PFSK-1 (cell line): ENCODE measurements around the gene NFE2.

ENCODE experiments used
- FOXP2 ChIP-seq: optimal IDR thresholded peaks from 2 replicates; pipeline ENCODE3; 2011; ENCODE audit warnings: borderline replicate concordance, control low read depth, inconsistent platforms; ENCODE audit not compliant: insufficient read depth; ENCODE audit errors: extremely low read length, extremely low read depth
- POLR2AphosphoS5 ChIP-seq: IDR thresholded peaks from 2 replicates; pipeline ENCODE4 v1.6.1; 2012; ENCODE audit warnings: low read depth, mild to moderate bottlenecking, control low read depth, low read length, moderate library complexity
- SIN3A ChIP-seq: IDR thresholded peaks from 2 replicates; pipeline ENCODE4 v1.6.1; 2012; ENCODE audit warnings: mild to moderate bottlenecking, low read length, moderate library complexity, borderline replicate concordance; ENCODE audit not compliant: insufficient read depth
- TAF1 ChIP-seq: IDR thresholded peaks from 2 replicates; pipeline ENCODE4 v1.6.1; 2012; ENCODE audit warnings: low read length, control low read depth, borderline replicate concordance; ENCODE audit not compliant: insufficient read depth
- TF ChIP-seq, protein P1 (sequence below), 2 experiments: IDR thresholded peaks; 2 replicates each; pipeline versions ENCODE4 v1.6.1 to v1.8.0; 2011 to 2012; ENCODE audit warnings: low read depth in 2 of 2, low read length in 2 of 2, control low read depth in 1 of 2, inconsistent platforms in 1 of 2, mild to moderate bottlenecking in 1 of 2, moderate library complexity in 1 of 2; ENCODE audit not compliant: insufficient read depth in 1 of 2

The NFE2 gene

GRCh38 chr12:54292083-54292930, 8.5 kb downstream of the NFE2 start:
- TF ChIP-seq TAF1 = no peak
- TF ChIP-seq, protein P1, sequence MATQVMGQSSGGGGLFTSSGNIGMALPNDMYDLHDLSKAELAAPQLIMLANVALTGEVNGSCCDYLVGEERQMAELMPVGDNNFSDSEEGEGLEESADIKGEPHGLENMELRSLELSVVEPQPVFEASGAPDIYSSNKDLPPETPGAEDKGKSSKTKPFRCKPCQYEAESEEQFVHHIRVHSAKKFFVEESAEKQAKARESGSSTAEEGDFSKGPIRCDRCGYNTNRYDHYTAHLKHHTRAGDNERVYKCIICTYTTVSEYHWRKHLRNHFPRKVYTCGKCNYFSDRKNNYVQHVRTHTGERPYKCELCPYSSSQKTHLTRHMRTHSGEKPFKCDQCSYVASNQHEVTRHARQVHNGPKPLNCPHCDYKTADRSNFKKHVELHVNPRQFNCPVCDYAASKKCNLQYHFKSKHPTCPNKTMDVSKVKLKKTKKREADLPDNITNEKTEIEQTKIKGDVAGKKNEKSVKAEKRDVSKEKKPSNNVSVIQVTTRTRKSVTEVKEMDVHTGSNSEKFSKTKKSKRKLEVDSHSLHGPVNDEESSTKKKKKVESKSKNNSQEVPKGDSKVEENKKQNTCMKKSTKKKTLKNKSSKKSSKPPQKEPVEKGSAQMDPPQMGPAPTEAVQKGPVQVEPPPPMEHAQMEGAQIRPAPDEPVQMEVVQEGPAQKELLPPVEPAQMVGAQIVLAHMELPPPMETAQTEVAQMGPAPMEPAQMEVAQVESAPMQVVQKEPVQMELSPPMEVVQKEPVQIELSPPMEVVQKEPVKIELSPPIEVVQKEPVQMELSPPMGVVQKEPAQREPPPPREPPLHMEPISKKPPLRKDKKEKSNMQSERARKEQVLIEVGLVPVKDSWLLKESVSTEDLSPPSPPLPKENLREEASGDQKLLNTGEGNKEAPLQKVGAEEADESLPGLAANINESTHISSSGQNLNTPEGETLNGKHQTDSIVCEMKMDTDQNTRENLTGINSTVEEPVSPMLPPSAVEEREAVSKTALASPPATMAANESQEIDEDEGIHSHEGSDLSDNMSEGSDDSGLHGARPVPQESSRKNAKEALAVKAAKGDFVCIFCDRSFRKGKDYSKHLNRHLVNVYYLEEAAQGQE (IDR thresholded peaks at IDR 0.05; ENCODE audit: insufficient read depth in 1 of 2, low read depth in 2 of 2, low read length in 2 of 2) = no peak
- TF ChIP-seq FOXP2 = no peak
- no peak for TF ChIP-seq SIN3A
- TF ChIP-seq POLR2AphosphoS5 = no peak

DNA sequence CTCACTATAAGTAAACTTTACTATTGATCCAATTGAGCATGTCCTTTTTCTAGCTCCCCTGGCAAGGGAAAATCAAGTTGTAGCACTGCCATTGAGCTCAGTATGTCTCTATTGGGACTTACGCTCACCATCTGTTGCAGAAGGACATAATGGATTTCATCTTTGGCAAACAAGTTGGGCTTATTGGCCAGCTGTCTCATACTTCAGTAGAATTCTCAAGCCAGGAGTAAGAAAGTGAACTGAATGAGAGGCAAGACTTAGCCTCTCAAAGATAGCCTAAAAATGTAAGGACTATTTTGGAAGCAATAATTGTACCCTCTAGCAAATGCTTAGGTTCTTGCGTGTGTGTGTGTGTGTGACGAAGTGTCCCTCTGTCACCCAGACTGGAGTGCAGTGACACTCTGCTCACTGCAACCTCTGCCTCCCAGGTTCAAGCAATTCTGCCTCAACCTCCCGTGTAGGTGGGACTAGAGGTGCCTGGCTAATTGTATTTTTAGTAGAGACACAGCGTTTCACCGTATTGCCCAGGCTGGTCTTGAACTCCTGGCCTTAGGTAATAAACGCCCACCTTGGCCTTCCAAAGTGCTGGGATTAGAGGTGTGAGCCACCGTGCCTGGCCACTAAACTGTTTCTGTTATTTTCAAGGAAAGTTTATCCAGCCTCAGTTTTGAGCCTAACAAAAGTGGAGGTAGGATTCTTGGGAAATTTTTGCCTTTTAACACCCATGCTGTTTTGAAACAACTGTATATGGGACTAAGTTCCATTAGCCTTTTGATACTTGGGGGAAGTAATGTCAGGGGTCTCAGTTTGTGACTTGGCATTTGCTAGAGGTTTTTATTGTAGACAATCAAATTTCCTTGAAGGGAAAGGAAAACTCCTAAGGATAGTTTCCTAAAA, 13.3 kb downstream of the NFE2 start:
- no peak for TF ChIP-seq FOXP2
- TF ChIP-seq, protein P1 (IDR thresholded peaks at IDR 0.05; ENCODE audit: insufficient read depth in 1 of 2, low read depth in 2 of 2, low read length in 2 of 2) = no peak
- TF ChIP-seq TAF1 = no peak
- TF ChIP-seq POLR2AphosphoS5 = peak; percentile 76
- 0 out of 2 replicates have a peak, but pooled peaks have one; percentile 23 for TF ChIP-seq SIN3A

DNA sequence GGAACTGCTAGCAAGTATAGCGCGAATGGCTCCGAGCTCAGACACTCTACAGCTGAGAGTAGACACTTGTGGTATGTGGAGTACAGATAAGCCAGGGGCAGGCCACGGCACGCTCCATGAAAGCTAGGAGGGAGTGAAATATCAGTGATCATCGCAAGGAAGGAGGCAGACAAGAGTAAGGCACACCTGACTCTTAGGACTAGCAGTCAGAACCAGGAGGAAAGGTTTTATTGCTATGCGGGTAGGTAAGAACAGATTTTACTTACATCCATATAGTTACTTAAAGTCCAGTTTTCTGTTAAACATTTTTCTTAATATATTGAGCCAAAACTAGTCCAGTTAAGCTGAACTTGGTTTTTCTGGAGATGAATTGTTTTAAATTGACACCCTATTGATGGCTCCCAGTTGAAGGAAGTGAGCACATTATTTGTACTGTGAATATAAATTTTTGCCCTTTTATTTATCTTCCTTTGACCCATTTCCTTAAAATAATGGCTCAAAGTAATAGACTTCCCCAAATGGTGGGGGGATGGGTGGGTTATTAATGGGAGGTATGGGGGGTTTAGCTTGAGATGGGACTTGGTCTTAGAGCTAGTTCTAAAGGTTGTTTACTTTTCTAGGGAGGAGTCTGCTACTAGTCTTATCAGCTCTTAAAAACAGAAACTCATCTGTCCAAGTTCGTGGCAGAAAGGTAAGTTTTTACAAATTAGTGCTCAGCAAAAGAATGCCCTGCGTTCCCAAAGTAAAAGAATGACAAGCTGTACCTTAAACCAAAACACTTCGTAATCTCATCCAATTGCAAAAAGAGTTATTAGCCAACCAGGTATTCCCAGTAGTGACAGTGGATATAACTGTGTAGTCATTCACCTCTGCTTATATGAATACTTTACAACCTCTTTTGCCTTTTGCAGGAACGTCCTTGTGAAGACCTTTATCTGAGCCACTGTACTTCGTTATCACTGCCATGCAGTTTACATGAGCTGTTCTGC, 14.5 kb downstream of the NFE2 start:
- TF ChIP-seq FOXP2 (no peak), POLR2AphosphoS5 (peak; percentile 69), TAF1 (no peak), SIN3A (no peak)

DNA sequence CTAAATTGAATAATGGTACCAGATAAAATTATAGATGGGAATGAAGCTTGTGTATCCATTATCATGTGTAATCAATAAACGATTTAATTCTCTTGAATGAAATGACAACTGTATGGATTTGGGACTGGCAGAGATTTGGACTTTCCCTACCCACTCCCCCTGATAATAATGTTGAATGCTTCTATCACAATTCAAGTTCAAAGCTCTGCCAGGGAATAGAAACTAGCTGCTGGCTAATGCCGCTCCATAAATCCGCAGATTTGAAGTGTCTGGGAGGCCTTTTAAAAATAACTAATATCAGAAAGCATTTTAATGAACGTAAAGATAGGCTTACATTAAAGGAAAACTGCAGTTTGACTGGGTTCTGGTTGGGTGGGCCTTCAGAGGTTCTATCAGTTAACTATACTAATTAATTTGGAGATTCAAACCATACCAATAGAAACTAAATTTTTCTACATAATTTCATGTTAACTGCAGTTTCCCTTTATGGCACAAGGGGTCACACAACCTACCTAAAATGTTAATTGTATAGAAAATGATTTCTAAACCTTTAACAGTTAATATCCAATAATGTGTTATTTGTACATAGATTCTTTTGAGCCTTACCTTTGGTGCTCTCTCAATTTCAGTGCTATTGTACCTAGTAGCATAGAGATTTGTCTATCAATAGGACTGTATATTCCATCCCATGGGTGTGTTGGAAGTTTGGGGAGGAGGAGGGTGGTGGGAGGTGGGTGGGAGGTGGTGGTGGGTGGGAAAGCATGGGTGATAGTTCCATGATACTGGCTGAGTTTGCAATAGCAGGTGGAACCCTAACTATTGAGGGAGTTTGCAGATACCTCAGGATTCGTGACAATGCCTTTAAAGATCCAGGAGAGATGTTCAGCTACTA, 15.4 kb downstream of the NFE2 start:
- TF ChIP-seq, protein P1 (IDR thresholded peaks at IDR 0.05; ENCODE audit: insufficient read depth in 1 of 2, low read depth in 2 of 2, low read length in 2 of 2) = no peak
- TF ChIP-seq SIN3A (no peak), TAF1 (no peak), FOXP2 (no peak), POLR2AphosphoS5 (no peak)
